Stimulated activated CD4-positive, alpha-beta T cell treated with anti-CD3 and anti-CD28 coated beads, Interleukin-15, amount 100 ng/mL, for 48 hours (primary cell): ENCODE results near the gene PM20D2.

Experiments
- DNase-seq, 2 donors: peaks; one replicate each; pipeline ENCODE4 v3.0.0-alpha.2; 2020; ENCODE audit warnings: low read depth in 2 of 2

Gene PM20D2

GRCh38 chr6:89145091-89145955 is 532 bp upstream of the PM20D2 start:
- peak; percentile 6 to 13 for DNase-seq

- peak; percentile 7 to 10 for DNase-seq
Observed at GRCh38 chr6:89146718-89147700, 1.2 kb downstream of the PM20D2 start.

GRCh38 chr6:89148016-89148750 is 2.3 kb downstream of the PM20D2 start:
- peak; percentile 14 to 33 for DNase-seq

GRCh38 chr6:89154131-89154530 is 8.3 kb downstream of the PM20D2 start:
- no peak for DNase-seq

- no peak for DNase-seq
Observed at GRCh38 chr6:89160331-89161092, 14.7 kb downstream of the PM20D2 start.

GRCh38 chr6:89161326-89162046 is 15.6 kb downstream of the PM20D2 start:
- DNase-seq = no peak

- no peak for DNase-seq
Observed at GRCh38 chr6:89162047-89162371, 16.2 kb downstream of the PM20D2 start.

- no peak for DNase-seq
Observed at GRCh38 chr6:89172131-89172530, 26.3 kb downstream of the PM20D2 start.

GRCh38 chr6:89173634-89174033 is 27.8 kb downstream of the PM20D2 start:
- no peak for DNase-seq

GRCh38 chr6:89180112-89180511 is 34.3 kb downstream of the PM20D2 start:
- no peak for DNase-seq

- DNase-seq = no peak
Observed at GRCh38 chr6:89180971-89181370, 35.1 kb downstream of the PM20D2 start.

- DNase-seq = no peak
Observed at GRCh38 chr6:89183294-89183693, 37.4 kb downstream of the PM20D2 start.

- no peak for DNase-seq
Observed at GRCh38 chr6:89184344-89184743, 38.5 kb downstream of the PM20D2 start.

- DNase-seq = no peak
Observed at GRCh38 chr6:89186762-89187161, 40.9 kb downstream of the PM20D2 start.

- DNase-seq = no peak
Observed at GRCh38 chr6:89187504-89187903, 41.6 kb downstream of the PM20D2 start.

- DNase-seq = no peak
Observed at GRCh38 chr6:89190741-89191140, 44.9 kb downstream of the PM20D2 start.

- DNase-seq = no peak
Observed at GRCh38 chr6:89194559-89194958, 48.7 kb downstream of the PM20D2 start.

- no peak for DNase-seq
Observed at GRCh38 chr6:89197141-89197540, 51.3 kb downstream of the PM20D2 start.

- DNase-seq = no peak
Observed at GRCh38 chr6:89198235-89198634, 52.4 kb downstream of the PM20D2 start.

- no peak for DNase-seq
Observed at GRCh38 chr6:89199579-89199978, 53.7 kb downstream of the PM20D2 start.
